ENCODE data around the gene MEI1. TPM values are rescaled to one million over a fixed set of nuclear protein-coding genes. Genes with fewer than 3 reads are reported as not detected.

MEI1 gene
- total RNA-seq, 4 donors from 2014 or later, result 0.39 to 1.3 (median 0.44) TPM

DNA sequence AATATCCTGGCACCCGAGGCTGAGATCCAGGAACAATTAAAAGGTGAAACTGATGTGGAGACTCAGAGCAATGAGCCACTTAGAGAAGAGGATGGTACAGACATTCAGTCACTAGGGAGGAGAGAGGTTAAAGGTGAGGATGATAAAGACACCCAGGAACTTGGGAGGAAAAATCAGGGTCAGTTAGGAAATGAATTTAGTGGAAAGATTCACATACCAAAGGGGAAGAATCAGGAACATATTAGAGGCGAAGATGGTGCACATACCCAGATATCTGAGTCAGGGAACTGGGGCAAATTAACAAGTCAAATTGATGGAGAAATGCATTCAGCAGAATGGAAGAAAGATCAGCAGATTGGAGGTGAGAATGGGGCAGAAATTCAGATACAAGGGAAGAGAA is 4.1 kb upstream of the MEI1 start:
- TF ChIP-seq POLR2A (IDR thresholded peaks at IDR 0.05; ENCODE audit: low read depth) (no peak), POLR2AphosphoS5 (IDR thresholded peaks at IDR 0.05) (no peak), CTCF (IDR thresholded peaks at IDR 0.05) (no peak), EP300 (IDR thresholded peaks at IDR 0.05) (no peak)
- peaks cover 19 to 25% (median 20%) of the 10 kb centered on the region in 4 donors for H3K4me1 ChIP-seq
- H3K4me3 ChIP-seq, result no peak overlapping the region
- no peaks in the 10 kb centered on the region for H3K27me3 ChIP-seq
- peaks cover 6 to 11% (median 11%) of the 10 kb centered on the region in 4 donors for H3K36me3 ChIP-seq
- DNase-seq (ENCODE audit: extremely low spot score), result no peak
- H3K9me3 ChIP-seq, result no peaks in the 10 kb centered on the region
- intact Hi-C loops (cut with DNase I), result loop anchor here (10.0 kb wide), 1 partner anchor 140 kb away; the partner anchor contains the start of gene SREBF2
- WGBS, result 91% methylated on average over 2 of the region's 2 CpGs
- no peak overlapping the region for H3K27ac ChIP-seq (replicated peaks in 1 of 4)

DNA sequence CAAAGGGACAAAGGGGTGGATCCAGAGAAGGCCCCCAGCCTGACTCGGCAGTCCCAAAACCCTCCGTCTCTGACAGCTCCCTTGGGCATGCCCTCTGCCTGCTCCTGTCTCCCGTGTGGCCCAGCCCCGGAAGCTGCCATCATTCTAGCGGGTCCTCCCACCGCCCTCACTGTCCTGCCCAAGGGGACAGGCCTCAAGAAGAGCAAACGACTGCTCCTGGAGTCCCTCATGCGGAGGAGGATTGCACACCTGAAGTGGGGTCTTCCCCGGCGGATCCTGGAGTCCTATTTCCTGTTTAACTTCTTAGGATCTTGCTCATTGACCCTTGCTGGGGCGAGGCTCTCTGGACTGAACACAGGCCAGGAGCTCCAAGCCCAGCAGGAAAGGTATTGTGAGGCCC is 2.6 kb upstream of the MEI1 start:
- H3K27ac ChIP-seq (replicated peaks in 1 of 4), result peak overlapping the region; percentile 26 to 38 (median 30)
- intact Hi-C loops (cut with DNase I), result loop anchor here (2.0 to 10.0 kb wide), 2 partner anchors 138 to 248 kb away; partner anchors contain the start of gene SREBF2
- 39% methylated on average over 7 of the region's 11 CpGs for WGBS
- TF ChIP-seq POLR2A (IDR thresholded peaks at IDR 0.05; ENCODE audit: low read depth) (no peak), CTCF (IDR thresholded peaks at IDR 0.05) (no peak)
- peak overlapping the region in 2 of 4 donors; percentile 30 to 38 for H3K4me3 ChIP-seq
- peaks cover 19 to 25% (median 20%) of the 10 kb centered on the region in 4 donors for H3K4me1 ChIP-seq
- H3K9me3 ChIP-seq, result no peaks in the 10 kb centered on the region
- no peaks in the 10 kb centered on the region for H3K27me3 ChIP-seq
- peaks cover 6 to 11% (median 11%) of the 10 kb centered on the region in 4 donors for H3K36me3 ChIP-seq
- no peak for DNase-seq (ENCODE audit: extremely low spot score)

- DNase-seq (ENCODE audit: extremely low spot score), result peak; percentile 98
- H3K27ac ChIP-seq (replicated peaks in 1 of 4), result peak overlapping the region; percentile 26 to 38 (median 30)
- intact Hi-C loops (cut with DNase I), result loop anchor here (2.0 to 10.0 kb wide), 2 partner anchors 138 to 248 kb away; partner anchors contain the start of gene SREBF2
- WGBS, result 93% methylated on average over 3 of the region's 12 CpGs
- no peaks in the 10 kb centered on the region for H3K27me3 ChIP-seq
- H3K9me3 ChIP-seq, result no peaks in the 10 kb centered on the region
- H3K36me3 ChIP-seq, result peaks cover 6 to 11% (median 11%) of the 10 kb centered on the region in 4 donors
- H3K4me1 ChIP-seq, result peaks cover 19 to 25% (median 20%) of the 10 kb centered on the region in 4 donors
- peak overlapping the region; percentile 30 to 51 (median 38) for H3K4me3 ChIP-seq
- TF ChIP-seq POLR2AphosphoS5 (IDR thresholded peaks at IDR 0.05), result peak in 1 of 2 donors; percentile 48
- TF ChIP-seq POLR2A (IDR thresholded peaks at IDR 0.05; ENCODE audit: low read depth), result no peak
- TF ChIP-seq CTCF (IDR thresholded peaks at IDR 0.05), result peak; percentile 93 to 97 (median 96)
These were observed 2.1 kb upstream of the MEI1 start for GRCh38 chr22:41697126-41697775.

- no peak for DNase-seq (ENCODE audit: extremely low spot score)
- no peak for TF ChIP-seq POLR2A (IDR thresholded peaks at IDR 0.05; ENCODE audit: low read depth)
- TF ChIP-seq POLR2AphosphoS5 (IDR thresholded peaks at IDR 0.05), result no peak
- TF ChIP-seq CTCF (IDR thresholded peaks at IDR 0.05), result no peak
- TF ChIP-seq EP300 (IDR thresholded peaks at IDR 0.05), result no peak
- no peak overlapping the region for H3K4me3 ChIP-seq
- intact Hi-C loops (cut with DNase I), result no loop called here
- no peaks in the 10 kb centered on the region for H3K9me3 ChIP-seq
- WGBS, result 100% methylated on average over 7 of the region's 16 CpGs
- peaks cover 19 to 25% (median 20%) of the 10 kb centered on the region in 4 donors for H3K4me1 ChIP-seq
- H3K27me3 ChIP-seq, result no peaks in the 10 kb centered on the region
- no peak overlapping the region for H3K27ac ChIP-seq (replicated peaks in 1 of 4)
- H3K36me3 ChIP-seq, result no peaks in the 10 kb centered on the region
These were observed 733 bp downstream of the MEI1 start for GRCh38 chr22:41700108-41700364.

DNA sequence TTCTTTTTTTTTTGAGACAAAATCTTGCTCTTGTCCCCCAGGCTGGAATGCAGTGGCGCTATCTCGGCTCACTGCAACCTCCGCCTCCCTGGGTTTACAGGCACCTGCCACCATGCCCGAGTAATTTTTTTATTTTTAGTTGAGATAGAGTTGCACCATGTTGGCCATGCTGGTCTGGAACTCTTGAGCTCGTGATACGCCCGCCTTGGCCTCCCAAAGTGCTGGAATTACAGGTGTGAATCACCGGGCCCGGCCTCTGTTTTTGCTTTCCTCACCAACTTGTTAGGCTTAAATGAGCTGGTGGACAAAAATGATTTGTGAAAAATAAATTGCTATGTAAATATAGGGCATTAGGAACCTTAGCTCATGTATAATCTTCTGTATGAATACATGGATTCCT is 3.5 kb downstream of the MEI1 start:
- no peak for DNase-seq (ENCODE audit: extremely low spot score)
- Histone ChIP-seq H3K4me3 (no peak overlapping the region), H3K9me3 (no peaks in the 10 kb centered on the region), H3K4me1 (peaks cover 8 to 12% (median 9%) of the 10 kb centered on the region in 4 donors), H3K27me3 (no peaks in the 10 kb centered on the region), H3K27ac (replicated peaks in 1 of 4) (no peak overlapping the region), H3K36me3 (no peaks in the 10 kb centered on the region)
- WGBS, result 94% methylated on average over 9 of the region's 9 CpGs
- intact Hi-C loops (cut with DNase I), result no loop called here
- TF ChIP-seq POLR2A (IDR thresholded peaks at IDR 0.05; ENCODE audit: low read depth) (no peak), EP300 (IDR thresholded peaks at IDR 0.05) (no peak), POLR2AphosphoS5 (IDR thresholded peaks at IDR 0.05) (no peak), CTCF (IDR thresholded peaks at IDR 0.05) (no peak)

All from esophagus muscularis mucosa (tissue), 4 donors.